GM12878 (cell line): ENCODE measurements around the gene POLA1. TPM values are rescaled to one million over a fixed set of nuclear protein-coding genes. Genes with fewer than 3 reads are reported as not detected.

Experiments used
- E2F8 ChIP-seq: fragments of 450-650 bp; IDR thresholded peaks from 2 replicates; pipeline ENCODE4 v1.6.1; 2018; ENCODE audit warnings: mild to moderate bottlenecking, low read depth, moderate library complexity; ENCODE audit not compliant: partially characterized antibody
- MXI1 ChIP-seq: fragments of 150-350 bp; IDR thresholded peaks from 2 replicates; pipeline ENCODE4 v1.6.1; 2011; ENCODE audit warnings: low read depth, mild to moderate bottlenecking, inconsistent platforms, low read length, improper control_type of control experiment
- NR2F1 ChIP-seq: fragments of 450-650 bp; conservative IDR thresholded peaks from 2 replicates; pipeline ENCODE4 v1.6.1; 2017; ENCODE audit warnings: mild to moderate bottlenecking
- REST ChIP-seq: IDR thresholded peaks from 2 replicates; pipeline ENCODE4 v1.6.1; 2012; ENCODE audit warnings: mild to moderate bottlenecking, low read depth, low read length
- SMC3 ChIP-seq: IDR thresholded peaks from 2 replicates; pipeline ENCODE4 v1.6.1; 2011; ENCODE audit warnings: low read length, improper control_type of control experiment, borderline replicate concordance
- ZBTB33 ChIP-seq: fragments of 450-650 bp; IDR thresholded peaks from 2 replicates; pipeline ENCODE4 v1.6.1; 2017; ENCODE audit warnings: mild to moderate bottlenecking
- polyA plus RNA-seq, 11 experiments: library from polyadenylated mRNA; depleted of rRNA in 4 of 11; unstranded in 6 of 11; stranded (reverse) in 5 of 11; fragments of >200 nt; fragmentation: Nextera tagmentation in 4 of 11; fragmentation: Illumina TruSeq in 1 of 11; extraction: Ambion mirVana in 4 of 11; extraction: Trizol in 1 of 11; gene quantifications; 1 replicate in 1 of 11; 2 replicates in 10 of 11; pipeline versions ENCODE4 v1.2.1 to v1.2.3, GENCODE V29; 2011 to 2016; ENCODE audit warnings: inconsistent platforms in 2 of 11, missing spikeins in 2 of 11, low read depth in 1 of 11
- total RNA-seq, 4 experiments: library from RNA; depleted of rRNA in 3 of 4; stranded (reverse); fragments of >200 nt in 3 of 4; fragmentation: Illumina TruSeq in 1 of 4; extraction: Trizol in 1 of 4; gene quantifications; 2 replicates each; pipeline versions ENCODE4 v1.2.1 to v1.2.3, GENCODE V29; 2013 to 2021

The POLA1 gene
- total and polyA plus RNA-seq, 10 of the 15 experiments (the other 5 are each of a cell fraction or from before 2014, with no cell fraction given): 6.5 to 34.7 (median 24.8) TPM

GRCh38 chrX:25034889-25035288 is 341.2 kb downstream of the POLA1 start (continued):
- TF ChIP-seq E2F8 (no peak), ZBTB33 (no peak), MXI1 (no peak), NR2F1 (no peak), SMC3 (no peak), REST (no peak)
